ENCODE results near the gene SDHB.

Gene SDHB

DNA sequence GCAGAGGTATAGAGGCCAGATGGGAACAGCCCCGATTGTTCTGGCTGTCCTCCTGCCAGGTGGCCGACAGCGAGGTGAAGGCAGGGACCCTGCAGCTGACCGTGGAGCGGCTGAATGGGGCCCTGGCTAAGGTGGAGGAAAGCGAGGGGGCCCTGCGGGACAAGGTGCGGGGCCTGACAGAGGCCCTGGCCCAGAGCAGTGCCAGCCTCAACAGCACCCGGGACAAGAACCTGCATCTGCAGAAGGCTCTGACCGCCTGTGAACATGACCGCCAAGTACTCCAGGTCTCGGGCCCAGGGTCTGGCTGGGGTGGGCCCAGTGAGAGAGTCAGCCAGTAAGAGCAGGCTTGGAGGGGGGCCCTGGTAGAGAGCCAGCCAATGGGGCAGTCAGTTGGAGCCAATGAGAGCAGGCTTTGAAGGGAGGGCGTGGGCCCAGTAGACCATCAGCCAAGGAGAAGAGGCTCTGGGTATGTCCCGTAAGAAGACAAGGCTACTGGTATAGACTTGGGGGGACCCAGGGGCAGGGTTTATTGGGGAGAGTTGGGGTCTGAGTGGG is 84.7 kb downstream of the SDHB start:
- DNase-seq (ENCODE audit: low read depth in 2 of 2) = no peak

All from stimulated activated CD8-positive, alpha-beta memory T cell treated with anti-CD3 and anti-CD28 coated beads, Interleukin-15, amount 100 ng/mL, for 48 hours (primary cell).